GM12875 (cell line): ENCODE measurements around the gene SEZ6.

Experiments
- H3K4me3 ChIP-seq: one replicate; pipeline ENCODE4 v1.5.1; 2011; ENCODE audit warnings: low read depth, low read length, control low read depth
- TF ChIP-seq, protein P1 (sequence below): IDR thresholded peaks from 2 replicates; pipeline ENCODE4 v1.5.1; 2011; ENCODE audit warnings: low read depth, mild to moderate bottlenecking, control low read depth, inconsistent platforms, low read length, moderate library complexity, borderline replicate concordance; ENCODE audit not compliant: insufficient read depth

SEZ6 gene

DNA sequence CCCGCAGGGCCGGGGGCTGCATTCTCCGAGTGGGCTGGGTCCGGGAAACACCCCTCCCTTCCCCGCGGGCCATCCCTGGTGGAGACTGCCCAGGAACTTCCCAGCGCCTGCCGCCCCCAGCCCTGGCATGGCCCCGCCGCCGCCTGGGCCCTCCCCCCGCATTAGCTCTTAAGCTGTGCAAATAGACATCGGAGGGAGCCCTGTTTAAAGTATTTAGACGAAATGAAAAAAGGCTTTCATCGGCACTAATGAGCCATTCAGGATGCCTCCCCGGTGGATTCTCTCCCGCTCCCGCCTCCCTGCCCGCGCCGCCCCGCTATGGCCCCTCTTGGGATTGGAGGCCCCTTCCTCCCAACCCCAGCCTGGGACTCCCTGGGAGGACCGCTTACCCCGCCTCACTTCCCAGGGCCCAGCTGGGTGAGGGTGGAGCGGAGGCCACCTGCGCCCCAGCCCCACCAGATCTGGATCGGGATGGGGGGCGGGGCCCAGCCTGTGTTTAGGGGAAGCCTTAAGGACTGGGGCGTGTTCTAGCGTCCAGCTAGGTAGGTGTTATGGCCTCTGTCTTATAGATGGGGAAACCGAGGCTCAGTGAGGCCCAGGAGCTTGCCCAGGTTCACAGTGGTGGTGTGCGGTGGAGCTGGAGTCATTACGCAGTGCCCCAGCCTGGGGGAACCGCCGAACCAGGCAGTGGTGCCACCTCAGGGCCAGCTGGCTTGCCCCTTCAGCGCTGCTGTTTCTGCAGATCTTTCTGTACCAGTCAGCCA lies 19.7 kb downstream of the SEZ6 start:
- TF ChIP-seq, protein P1, sequence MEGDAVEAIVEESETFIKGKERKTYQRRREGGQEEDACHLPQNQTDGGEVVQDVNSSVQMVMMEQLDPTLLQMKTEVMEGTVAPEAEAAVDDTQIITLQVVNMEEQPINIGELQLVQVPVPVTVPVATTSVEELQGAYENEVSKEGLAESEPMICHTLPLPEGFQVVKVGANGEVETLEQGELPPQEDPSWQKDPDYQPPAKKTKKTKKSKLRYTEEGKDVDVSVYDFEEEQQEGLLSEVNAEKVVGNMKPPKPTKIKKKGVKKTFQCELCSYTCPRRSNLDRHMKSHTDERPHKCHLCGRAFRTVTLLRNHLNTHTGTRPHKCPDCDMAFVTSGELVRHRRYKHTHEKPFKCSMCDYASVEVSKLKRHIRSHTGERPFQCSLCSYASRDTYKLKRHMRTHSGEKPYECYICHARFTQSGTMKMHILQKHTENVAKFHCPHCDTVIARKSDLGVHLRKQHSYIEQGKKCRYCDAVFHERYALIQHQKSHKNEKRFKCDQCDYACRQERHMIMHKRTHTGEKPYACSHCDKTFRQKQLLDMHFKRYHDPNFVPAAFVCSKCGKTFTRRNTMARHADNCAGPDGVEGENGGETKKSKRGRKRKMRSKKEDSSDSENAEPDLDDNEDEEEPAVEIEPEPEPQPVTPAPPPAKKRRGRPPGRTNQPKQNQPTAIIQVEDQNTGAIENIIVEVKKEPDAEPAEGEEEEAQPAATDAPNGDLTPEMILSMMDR, result no peak
- H3K4me3 ChIP-seq, result no peak overlapping the region

DNA sequence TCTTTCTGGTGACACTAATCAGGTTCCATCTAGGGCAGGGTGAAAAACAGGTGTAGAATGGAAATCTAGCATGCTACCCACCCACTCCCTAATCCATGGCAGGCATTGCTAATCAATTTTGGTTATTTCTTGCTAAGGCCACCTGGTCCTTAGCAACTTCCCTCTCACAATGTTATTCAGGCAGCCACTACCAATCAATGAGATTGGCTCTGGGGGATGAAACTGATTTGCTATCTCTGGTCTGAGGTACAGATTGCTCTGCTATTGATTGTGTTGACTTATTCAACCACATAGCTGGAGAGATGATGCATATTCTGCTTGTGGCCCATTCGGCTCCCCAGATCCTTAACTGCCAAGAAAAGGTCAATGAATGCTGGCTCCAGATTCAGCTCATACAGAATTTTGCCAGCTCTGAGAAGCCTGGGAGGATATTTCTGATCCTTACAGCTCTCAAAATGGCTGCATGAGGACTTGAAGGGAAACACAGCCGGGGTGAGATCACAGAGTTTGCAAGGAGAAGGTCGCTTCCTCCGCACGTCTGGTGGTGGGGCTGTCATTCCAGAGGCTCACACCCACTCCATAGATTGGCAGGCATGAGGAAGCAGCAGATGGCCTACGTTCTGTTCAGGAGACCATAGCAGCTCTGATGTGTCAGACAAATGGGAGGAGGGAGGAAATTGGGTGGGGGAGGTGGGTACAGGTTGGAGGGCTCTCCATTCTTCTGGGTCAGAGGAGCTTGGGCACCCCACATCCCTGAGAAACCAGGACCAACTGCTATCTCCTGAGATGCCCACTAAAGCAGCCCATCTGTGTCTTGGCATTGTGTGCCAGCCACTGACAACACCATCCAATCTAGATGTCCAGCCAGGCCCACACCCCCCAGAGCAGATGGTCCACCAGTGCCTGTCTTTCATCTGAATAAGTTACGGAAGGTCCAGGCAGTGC lies 22.3 kb downstream of the SEZ6 start:
- TF ChIP-seq, protein P1, result no peak
- H3K4me3 ChIP-seq, result no peak overlapping the region

DNA sequence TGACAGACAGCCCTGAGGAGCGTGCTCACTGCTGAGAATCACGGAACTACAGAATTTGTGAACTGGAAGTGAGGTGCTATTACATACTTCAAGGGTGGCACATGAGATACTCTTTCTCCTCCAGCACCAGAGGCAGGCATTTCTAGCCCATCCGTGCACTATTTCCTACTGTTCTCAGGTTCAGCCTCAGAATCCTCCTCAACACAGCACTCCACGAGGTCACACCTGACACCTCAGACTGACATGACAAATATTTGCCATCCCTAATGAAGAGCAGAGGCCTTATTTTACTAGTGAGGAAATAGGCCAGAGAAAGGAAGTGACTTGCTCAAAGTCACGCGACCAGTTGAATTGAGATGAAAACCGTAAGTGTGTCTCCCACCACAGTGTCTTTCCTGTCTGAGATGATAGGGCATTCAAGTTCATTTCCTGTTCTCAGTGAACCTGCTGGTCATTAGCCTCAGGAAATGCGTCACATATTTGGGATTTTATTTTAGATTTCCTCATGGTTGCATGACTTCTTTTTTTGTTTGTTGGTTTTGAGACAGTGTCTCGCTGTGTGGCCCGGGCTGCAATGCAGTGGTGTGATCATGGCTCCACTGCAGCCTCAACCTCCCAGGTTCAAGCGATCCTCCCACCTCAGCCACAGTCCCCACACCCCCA lies 23.6 kb downstream of the SEZ6 start:
- H3K4me3 ChIP-seq, result no peak overlapping the region
- TF ChIP-seq, protein P1, result no peak

DNA sequence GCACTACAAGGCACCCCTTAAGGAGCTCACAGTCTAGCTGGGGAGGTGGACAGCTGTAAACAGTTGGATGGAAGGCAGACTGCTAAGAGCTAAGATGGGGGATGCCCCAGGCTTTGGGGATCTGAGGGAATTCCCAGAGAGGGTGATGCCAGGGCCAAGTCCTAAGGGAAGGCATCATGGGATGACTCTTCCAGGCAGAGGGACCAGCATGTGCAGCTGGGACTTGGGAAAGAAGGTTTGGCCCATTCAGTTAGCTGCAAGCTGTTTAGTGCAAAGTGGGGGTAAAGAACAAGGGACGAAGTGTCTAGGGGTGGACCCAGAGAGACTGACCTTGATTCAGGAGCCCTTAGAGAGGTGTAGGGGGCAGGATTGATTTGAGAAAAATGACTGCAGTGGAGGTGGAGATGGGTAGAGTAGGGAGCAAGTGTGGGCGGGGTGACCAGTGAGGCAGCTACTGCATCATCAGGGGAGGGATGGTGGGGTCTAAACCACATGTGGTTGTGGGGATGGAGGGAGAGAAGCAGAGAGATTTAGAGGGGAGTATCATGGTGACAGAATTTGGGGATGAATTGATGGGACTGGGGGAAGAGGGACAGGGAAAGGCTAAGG lies 27.4 kb downstream of the SEZ6 start:
- TF ChIP-seq, protein P1, result no peak
- H3K4me3 ChIP-seq, result no peak overlapping the region

DNA sequence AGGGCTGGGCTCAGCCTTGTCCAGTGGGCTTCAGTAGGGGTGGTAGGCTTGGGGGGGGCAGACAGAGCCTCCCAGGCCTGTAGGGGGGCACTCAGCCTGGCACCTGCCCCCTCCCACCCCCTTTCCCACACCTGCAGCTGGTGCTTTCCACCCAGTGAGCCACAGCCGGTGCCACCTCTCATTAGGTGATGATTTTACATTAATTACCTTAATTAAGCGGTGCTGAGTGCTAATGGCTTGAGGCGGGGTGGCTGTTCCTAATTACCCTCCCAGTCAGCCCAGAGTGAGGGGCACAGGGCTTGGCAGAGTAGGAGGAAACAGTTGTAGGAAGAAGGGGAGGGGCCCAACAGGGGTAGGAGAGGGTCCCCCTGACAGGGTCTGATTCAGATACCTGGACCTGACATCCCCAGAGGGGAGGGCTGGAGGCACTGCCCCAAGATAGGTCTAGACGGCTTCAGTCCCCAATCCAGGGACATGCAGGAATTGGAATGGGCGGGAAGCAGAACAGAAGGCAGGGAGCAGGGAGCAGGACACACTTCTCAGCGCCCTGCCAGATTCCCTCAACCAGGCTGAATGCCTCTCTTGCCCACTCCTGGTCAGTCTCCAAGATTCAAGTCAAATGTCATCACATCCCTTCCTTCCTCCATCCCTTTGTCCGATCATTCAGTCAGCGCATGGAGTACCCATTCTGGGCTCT lies 28.0 kb downstream of the SEZ6 start:
- TF ChIP-seq, protein P1, result no peak
- H3K4me3 ChIP-seq, result no peak overlapping the region

DNA sequence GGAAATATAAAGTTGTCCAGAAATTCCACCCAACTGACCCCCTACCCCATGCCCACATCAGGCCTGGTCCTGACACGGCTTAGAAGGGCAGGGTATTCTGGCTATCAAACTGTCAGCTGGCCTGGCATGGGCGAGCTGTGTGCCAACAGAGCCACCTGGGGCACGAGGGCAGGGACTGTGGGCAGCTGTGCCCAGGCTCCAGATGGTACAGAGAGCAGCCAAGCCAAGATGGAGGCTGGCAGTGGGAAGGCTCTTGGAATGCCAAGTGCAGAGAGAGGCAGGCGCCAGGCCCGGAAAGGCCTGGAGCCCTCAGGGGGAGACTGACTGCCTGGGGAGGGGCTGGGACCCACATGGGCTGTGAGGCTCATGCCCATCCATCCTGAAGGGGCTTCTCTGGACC lies 30.2 kb downstream of the SEZ6 start:
- no peak overlapping the region for H3K4me3 ChIP-seq
- TF ChIP-seq, protein P1, result no peak
